Stimulated activated CD4-positive, alpha-beta T cell treated with anti-CD3 and anti-CD28 coated beads, Interleukin-15, amount 100 ng/mL, for 1 hour (primary cell): ENCODE results near the gene TEX2.
"Not testable (repeated sequence)": the region's sequence is repeated elsewhere in the genome, so short reads cannot be mapped to it uniquely, and the experiment has no call there.

ENCODE experiments used
- DNase-seq, 2 donors: peaks; one replicate each; pipeline ENCODE4 v3.0.0-alpha.2; 2020; ENCODE audit warnings: low read depth in 1 of 2, low spot score in 1 of 2

Gene TEX2

GRCh38 chr17:64183815-64184214 lies 79.2 kb downstream of the TEX2 start:
- no peak for DNase-seq

- no peak for DNase-seq
Measured at GRCh38 chr17:64182325-64183012, 80.6 kb downstream of the TEX2 start.

GRCh38 chr17:64180089-64181073 lies 82.7 kb downstream of the TEX2 start:
- DNase-seq: no peak

- not testable (repeated sequence) for DNase-seq
Measured at GRCh38 chr17:64179024-64179423, 84.0 kb downstream of the TEX2 start.

DNA sequence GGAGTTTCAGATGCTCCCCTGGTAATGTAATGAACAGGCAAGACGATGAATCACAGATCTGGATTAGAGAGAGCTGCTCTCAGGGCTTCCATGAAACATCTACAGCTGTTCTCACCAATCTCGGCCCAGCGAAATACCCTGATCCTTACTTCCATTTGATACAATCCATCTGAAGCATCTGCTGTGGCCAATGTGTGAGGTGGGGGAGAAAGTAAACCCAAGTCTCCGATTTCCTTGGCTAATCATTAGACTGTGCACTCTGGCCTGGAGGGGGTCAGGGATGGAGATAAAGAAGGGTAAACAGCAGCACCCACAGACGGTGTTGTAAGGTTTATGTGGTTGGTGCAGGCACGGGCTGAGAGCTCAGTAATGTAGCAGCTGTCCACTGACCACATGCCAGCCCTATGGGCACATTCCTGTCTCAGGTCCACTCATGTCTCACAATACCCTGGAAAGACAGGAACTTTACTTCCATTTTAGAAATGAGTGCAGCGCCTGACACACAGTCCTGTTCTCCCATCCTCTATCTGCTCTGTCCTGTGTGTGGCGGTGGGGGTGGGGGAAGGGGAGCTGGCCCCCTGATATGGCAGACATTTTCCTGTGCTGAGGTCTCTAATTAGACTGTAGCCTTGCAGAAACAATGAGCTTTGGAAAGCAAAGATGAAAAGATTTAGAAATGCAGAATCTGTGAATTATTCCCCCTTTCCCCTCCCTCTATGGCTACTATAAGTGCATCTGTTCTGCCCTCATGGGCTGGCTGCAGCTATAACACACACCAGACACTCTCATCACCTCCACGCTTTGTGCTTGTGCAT lies 84.8 kb downstream of the TEX2 start:
- no peak for DNase-seq

DNA sequence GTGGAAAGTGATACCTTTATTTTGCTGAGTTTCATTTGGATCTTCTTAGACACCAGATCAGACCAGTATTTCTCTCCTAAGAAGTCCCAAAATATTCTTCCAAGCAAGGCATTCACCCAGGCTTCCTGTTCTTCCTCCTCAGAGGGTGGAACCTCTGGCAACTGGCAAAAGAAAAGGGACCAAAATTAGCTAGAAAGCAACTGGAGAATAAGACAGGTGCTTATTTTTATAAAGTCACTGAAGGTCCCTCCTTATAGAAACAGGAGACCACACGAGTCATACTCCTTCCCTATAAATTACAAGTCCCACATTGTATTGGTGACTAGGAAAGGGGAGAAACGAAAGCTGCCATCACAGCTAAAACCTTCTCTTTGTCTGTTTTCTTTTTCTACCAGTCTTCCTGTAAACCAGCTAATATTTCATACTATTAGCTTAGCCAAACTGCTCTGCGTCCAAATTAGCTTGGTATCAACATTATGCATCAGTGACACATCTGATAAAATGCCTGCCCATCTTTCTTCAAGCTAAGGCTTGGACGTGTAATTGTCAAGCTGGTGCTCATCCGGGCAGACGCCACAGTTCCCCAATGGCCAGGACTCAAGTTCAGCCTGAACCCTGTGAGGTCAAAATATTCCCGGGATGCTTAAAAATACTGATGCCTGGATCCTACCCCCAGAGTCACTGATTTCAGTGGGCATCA lies 85.6 kb downstream of the TEX2 start:
- no peak for DNase-seq

DNA sequence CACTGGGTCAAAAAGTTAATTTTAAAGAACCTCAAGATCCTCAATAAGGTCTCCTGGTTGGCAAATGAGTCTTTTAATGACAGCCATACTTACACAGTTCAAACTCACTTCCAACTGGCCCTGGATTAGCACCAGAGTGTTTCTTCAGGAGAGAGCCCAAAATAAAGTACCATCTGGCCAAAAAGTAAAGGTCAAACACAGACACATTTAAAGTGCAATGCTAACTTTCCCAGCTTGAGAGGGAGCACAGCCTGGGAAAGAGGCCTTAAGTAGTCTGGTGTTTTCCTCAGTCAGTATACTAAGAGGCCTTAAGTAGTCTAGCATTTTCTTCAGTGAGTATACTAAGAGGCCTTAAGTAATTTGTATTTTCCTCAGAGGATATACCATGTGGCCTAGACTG lies 86.5 kb downstream of the TEX2 start:
- DNase-seq: no peak

DNA sequence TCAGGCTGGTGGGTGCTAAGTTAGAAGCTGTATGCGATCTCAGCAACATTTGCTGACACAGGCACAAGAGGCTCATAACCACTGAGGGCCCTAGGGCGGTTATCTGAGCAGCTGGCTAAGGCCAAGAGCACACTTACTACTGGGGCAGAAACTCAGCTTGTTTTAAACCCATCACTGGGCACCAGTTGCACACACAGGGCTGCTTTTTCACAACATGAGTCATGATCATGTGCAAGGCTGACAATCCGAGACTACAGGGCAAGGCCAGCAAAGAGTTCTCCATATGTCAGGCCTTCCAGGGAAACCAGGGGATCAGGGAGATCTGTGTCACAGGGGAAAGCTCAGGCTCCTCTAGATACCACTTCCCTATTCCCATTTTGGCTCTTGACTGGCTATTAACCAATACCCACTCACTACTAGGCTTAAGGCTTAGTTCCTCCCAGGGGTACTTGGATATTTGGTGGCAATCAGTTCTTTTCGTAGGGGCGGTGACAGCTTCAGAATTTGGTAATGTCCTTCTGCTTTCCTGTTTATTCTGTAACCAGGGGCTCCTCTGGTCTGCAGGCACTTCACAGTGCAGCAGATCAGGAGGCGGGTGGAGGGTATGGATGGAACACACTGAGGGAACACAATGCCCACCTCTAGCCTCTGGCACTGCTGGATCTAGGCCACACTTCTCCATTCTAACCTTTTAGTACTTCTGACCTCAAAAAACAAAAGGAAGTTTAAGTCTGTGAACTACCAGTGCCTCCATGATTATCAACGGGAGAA lies 88.2 kb downstream of the TEX2 start:
- DNase-seq: no peak

DNA sequence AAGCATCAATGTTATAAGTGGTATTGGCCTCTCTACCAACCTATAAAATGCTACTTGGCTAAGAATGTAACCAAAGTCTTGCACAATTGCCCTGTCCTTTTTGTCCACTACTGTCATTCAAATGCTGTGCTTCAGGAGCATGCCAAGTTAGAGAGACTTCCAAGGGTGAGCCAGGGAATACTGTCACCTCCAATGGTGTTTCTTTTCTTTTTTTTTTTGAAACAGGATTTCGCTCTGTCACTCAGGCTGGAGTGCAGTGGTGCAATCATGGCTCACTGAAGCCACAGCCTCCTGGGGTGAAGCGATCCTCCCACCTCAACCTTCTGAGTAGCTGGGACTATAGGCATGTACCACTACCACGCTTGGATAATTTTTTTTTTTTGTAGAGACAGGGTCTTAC lies 89.4 kb downstream of the TEX2 start:
- DNase-seq: no peak

- DNase-seq: no peak
Measured at GRCh38 chr17:64172510-64172909, 90.5 kb downstream of the TEX2 start.

GRCh38 chr17:64171041-64171440 lies 92.0 kb downstream of the TEX2 start:
- no peak for DNase-seq

DNA sequence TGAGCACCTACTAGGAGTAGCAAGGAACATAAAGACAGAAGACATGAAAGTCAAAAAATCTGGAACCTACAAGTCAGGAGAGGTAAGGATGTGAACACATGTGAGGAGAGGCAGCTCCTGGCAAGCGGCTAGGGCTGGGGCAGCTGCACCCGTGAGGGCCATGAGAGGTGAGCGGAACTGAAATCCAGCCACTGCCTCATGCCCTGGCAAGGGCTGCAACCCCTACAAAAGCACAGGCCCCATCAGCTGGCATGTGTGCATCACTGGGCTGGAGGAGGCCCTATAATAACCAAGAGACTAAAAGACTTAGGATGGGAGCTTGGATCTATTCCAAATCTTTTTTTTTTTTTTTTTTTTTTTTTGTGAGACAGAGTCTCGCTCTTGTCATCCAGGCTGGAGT lies 92.8 kb downstream of the TEX2 start:
- DNase-seq: no peak

DNA sequence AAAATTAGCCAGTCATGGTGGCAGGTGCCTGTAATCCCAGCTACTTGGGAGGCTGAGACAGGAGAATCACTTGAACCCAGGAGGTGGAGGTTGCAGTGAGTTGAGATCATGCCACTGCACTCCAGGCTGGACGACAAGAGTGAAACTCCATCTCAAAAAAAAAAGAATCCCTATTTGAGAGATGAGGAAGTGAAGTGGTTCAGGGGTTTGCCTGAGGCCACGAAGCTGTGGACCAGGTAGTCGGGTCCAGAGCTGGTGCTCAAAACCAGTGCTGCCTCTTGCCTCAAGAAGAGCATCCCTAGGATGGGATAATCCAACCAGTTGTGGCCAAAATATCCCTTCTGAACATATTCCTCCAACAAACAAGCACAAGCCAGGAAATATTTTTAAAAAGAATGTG lies 95.4 kb downstream of the TEX2 start:
- DNase-seq: not testable (repeated sequence)

DNA sequence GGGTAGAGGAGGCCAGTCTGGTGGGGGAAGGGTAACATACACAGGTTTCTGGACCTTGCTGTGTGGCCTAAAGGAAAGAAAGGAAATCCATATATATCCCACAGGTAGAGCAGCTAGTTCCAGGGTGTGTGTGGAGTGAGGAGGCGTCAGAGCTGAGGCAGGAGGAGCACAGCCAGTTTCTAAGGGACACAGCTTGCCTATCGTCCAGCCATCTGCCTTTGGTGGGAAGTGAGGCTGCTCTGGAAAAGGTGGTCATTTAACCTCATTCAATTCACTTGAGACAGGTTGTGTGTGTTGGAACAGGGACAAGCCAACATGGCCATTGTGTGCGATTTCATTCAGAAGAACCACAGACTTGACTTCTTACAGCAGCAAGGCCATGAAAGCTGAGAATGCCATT lies 96.2 kb downstream of the TEX2 start:
- DNase-seq: no peak

DNA sequence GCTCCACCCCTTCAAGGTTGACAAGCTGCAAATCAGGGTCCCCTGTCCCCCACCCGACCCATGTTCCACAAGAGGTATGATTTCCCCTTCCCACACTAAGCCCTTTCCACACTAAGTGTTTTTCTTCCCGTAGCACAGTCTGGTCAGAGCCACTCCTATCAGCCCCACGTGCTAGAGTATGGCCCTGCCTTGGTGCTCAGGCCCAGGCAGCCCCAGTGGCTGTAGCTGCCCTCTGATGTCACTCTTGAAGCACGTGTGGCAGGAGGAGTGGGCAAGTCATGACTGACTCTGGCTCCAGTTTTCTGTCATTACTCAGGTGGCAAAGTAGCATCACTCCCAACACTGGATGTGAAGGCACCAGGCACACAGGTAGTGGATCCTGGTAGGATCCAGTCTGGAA lies 97.7 kb downstream of the TEX2 start:
- DNase-seq: no peak

DNA sequence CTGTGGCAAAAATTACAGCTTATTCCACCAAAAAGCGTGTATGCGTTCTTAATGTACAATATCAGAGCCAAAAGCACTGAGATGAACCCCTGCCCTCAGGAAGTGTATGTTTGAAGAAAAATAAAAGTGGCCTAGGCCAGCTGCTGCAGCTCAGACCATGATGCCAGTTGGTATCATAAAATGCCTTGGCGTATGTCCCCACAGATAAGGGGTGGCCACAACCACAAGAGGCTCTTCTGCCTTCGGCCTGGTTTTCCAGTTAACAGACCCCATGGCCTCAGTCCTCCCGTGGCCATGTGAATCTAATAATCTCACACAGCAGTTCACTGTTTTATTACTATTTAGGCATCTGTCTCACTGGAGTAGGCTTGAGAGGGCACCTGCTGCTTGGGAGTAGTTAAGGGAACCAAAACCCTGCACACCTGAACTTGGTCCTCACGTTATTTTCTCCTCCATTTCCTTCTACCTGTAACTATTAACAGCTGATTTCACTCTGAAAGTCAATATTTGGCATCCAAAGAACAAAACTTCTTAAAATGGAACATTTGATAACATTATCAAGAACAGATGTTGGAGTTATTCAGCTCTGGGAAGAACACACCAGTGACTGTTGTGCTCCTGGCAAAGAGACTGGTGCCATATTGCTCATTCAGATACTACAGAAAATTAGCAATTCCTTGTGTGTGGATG lies 98.3 kb downstream of the TEX2 start:
- DNase-seq: no peak

- DNase-seq: no peak
Measured at GRCh38 chr17:64163468-64163867, 99.6 kb downstream of the TEX2 start.

- DNase-seq: no peak
Measured at GRCh38 chr17:64162554-64162953, 100.5 kb downstream of the TEX2 start.

GRCh38 chr17:64161380-64162176 lies 101.5 kb downstream of the TEX2 start:
- DNase-seq: no peak
